ENCODE measurements around the gene TNFRSF6B.

DNA sequence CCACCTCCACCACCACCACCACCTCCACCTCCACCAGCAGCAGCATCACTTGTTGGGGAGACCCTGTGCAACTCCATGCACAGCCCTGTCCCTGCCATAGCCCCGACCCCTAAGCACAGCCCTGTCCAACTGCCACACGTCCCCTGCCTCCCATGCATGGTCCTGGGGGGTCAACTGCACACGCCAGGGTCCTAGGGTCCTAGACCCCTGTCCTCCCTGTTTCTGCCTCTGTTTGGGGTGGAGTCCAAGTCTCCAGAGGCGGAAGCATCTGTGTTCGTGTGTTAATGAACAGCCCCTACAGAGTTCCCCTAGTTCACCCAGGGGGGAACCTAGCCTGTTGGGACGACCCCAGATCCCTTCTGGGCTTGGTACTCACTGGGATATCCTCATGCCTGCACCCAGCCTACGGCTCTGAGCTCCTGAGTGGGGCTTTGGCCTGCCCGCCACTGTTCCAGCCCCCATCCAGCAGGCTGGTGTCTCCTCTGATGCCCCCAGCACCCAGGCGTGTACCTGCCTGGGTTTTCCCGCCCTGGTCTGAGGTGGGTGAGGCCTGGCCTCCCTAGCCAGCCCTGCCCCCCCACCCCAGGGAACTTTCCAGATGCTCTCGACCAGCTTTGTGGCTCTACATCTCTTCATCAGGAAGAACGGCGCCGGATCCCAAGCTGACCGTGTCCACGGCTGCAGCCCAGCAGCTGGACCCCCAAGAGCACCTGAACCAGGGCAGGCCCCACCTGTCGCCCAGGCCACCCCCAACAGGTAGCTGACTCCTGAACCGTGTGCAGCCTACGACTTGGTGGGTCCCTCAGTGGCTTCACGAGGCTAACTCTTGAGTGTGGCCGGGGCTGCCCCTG, 2.5 kb upstream of the TNFRSF6B start:
- TF ChIP-seq, protein P1, sequence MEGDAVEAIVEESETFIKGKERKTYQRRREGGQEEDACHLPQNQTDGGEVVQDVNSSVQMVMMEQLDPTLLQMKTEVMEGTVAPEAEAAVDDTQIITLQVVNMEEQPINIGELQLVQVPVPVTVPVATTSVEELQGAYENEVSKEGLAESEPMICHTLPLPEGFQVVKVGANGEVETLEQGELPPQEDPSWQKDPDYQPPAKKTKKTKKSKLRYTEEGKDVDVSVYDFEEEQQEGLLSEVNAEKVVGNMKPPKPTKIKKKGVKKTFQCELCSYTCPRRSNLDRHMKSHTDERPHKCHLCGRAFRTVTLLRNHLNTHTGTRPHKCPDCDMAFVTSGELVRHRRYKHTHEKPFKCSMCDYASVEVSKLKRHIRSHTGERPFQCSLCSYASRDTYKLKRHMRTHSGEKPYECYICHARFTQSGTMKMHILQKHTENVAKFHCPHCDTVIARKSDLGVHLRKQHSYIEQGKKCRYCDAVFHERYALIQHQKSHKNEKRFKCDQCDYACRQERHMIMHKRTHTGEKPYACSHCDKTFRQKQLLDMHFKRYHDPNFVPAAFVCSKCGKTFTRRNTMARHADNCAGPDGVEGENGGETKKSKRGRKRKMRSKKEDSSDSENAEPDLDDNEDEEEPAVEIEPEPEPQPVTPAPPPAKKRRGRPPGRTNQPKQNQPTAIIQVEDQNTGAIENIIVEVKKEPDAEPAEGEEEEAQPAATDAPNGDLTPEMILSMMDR (conservative IDR thresholded peaks at IDR 0.05) = no peak
- no peak for TF ChIP-seq EZH2 (IDR thresholded peaks at IDR 0.05; ENCODE audit: low read depth)

Data from PC-9 (cell line).